C4-2B (cell line): ENCODE data around the gene NRXN3.

Source experiments
- H3K27ac ChIP-seq: fragments of 450-650 bp; 2 replicates; pipeline ENCODE4 v1.5.1; 2017
- ZFX ChIP-seq: fragments of 450-650 bp; IDR thresholded peaks from 2 replicates; pipeline ENCODE4 v1.6.1; 2017
- TF ChIP-seq, protein P1 (sequence below): fragments of 450-650 bp; conservative IDR thresholded peaks from 2 replicates; pipeline ENCODE4 v1.5.1; 2017; ENCODE audit warnings: mild to moderate bottlenecking

The NRXN3 gene

DNA sequence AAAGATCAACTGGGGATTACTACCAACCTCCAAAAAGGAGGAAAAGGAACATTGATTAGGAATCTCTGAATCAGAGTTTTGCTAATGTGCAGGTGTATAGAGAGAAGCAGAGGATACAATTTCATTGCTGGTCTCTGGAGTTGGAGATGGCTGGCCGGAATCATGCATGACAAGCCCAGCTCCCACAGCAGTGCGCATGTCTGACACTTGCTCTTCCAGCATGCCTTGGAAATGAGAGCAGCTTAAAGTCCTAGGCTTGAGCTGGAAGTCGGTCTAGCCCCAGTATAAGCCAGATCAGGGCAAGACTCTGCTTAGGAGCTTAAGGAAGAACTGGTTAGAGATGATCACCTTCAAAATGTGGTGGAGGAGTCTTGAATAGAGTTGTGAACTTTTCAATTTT is 1298.3 kb downstream of the NRXN3 start:
- H3K27ac ChIP-seq, result no peak overlapping the region
- no peak for TF ChIP-seq ZFX
- TF ChIP-seq, protein P1, sequence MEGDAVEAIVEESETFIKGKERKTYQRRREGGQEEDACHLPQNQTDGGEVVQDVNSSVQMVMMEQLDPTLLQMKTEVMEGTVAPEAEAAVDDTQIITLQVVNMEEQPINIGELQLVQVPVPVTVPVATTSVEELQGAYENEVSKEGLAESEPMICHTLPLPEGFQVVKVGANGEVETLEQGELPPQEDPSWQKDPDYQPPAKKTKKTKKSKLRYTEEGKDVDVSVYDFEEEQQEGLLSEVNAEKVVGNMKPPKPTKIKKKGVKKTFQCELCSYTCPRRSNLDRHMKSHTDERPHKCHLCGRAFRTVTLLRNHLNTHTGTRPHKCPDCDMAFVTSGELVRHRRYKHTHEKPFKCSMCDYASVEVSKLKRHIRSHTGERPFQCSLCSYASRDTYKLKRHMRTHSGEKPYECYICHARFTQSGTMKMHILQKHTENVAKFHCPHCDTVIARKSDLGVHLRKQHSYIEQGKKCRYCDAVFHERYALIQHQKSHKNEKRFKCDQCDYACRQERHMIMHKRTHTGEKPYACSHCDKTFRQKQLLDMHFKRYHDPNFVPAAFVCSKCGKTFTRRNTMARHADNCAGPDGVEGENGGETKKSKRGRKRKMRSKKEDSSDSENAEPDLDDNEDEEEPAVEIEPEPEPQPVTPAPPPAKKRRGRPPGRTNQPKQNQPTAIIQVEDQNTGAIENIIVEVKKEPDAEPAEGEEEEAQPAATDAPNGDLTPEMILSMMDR, result no peak

DNA sequence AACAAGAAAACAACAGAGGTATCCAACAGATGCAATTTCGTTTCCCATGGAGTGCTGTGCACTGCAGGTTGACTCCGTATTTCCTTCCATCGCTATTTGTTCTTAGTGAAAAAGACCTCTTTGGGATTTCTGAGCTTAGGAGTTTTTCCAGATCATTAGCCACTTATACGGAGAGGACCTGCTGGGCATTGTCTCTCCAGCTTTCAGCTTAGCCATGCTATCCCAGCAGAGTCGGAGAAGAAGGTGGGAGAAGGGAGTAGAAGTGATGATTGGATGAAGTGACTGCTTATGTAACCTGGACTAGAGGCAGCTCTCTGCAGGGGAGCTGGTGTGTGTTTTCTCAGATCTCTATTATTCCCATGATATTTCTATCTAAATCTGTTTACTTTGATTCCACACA is 1303.5 kb downstream of the NRXN3 start:
- no peak for TF ChIP-seq ZFX
- TF ChIP-seq, protein P1, result no peak
- no peak overlapping the region for H3K27ac ChIP-seq

DNA sequence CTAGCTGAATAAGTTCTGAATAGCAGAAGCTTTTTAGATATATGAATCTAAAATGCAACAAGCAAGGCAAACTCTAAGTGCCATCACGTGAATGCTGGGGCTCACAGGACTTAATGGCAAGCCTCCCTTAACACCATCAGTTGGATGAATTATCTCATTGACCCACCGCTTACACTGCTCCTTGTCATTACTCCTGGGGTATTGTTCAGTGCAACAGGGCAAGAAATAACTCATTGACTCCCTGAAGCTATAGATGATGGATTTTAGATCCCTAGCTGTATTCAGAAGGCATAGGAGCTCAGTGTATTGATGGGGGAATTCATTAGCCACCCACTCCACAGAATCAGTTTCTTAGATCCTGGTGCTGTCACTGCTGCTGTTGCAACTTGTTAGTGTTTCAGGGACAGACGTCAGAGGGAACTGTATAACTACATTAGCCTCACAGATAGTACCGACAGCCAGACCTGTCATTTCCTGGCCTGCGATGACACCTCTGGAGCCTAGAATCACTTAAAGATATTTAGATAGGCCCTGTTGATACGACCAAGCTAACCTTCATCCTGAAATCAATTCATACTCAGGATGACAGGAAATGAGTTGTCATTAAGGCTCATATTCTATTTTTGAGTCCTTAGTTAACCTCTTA is 1305.8 kb downstream of the NRXN3 start:
- TF ChIP-seq, protein P1, result no peak
- TF ChIP-seq ZFX, result no peak
- H3K27ac ChIP-seq, result no peak overlapping the region

DNA sequence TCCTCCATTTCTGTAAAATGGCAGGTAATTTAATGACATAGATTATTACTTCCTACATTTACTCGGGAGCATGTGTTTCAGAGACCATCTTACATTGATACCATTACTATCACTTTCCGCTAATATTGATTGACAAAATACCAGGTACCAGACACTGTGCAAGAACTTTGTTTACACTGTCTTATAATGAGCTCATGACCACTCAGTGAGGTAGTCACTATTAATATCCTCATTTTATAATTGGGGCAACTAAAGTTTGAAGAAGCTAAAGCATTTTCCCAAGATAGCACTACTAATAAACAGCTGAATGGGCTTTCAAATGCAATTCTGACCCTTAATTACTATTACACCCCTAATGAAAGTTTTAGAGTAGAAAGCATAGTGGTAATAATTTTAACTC is 1306.4 kb downstream of the NRXN3 start:
- TF ChIP-seq, protein P1, result no peak
- no peak overlapping the region for H3K27ac ChIP-seq

DNA sequence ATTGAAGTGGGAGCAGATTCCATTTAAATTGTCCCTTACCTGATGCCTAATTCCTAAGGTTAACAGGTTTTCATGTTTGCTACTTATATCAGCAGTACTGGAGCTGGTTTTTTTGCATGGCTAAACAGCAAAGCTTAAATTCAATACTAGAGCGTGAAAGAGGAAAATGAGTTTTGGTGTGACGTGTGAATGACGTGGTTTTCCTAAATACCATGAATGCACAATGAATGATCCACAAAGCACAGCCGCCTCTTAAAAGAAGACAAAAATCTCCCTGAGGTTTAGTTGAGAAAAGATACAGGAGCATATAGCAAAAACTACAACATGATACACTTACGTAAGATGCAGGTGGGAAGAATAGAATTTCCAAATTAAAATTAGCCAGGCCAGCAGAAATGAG is 1310.0 kb downstream of the NRXN3 start:
- TF ChIP-seq ZFX, result no peak
- TF ChIP-seq, protein P1, result no peak
- no peak overlapping the region for H3K27ac ChIP-seq

DNA sequence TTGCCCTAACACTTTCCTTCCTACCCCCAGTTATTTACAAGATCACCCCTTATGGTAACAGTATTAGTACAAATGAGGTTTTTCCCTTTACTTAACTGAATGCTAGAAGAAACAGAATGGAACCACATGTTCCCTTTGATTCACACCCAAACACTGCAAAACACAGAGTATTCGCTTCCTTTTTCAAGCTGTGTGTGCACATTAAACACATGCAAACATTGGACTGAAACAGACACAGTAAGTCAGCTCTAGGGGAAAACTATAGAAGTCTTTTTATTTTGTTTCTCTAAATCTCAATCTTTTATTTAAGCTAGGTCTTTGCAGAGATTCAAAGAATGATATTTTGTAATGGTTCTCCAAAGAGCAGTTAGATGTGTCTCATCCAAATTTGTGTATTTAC is 1312.7 kb downstream of the NRXN3 start:
- no peak overlapping the region for H3K27ac ChIP-seq
- TF ChIP-seq, protein P1, result no peak
- TF ChIP-seq ZFX, result no peak

DNA sequence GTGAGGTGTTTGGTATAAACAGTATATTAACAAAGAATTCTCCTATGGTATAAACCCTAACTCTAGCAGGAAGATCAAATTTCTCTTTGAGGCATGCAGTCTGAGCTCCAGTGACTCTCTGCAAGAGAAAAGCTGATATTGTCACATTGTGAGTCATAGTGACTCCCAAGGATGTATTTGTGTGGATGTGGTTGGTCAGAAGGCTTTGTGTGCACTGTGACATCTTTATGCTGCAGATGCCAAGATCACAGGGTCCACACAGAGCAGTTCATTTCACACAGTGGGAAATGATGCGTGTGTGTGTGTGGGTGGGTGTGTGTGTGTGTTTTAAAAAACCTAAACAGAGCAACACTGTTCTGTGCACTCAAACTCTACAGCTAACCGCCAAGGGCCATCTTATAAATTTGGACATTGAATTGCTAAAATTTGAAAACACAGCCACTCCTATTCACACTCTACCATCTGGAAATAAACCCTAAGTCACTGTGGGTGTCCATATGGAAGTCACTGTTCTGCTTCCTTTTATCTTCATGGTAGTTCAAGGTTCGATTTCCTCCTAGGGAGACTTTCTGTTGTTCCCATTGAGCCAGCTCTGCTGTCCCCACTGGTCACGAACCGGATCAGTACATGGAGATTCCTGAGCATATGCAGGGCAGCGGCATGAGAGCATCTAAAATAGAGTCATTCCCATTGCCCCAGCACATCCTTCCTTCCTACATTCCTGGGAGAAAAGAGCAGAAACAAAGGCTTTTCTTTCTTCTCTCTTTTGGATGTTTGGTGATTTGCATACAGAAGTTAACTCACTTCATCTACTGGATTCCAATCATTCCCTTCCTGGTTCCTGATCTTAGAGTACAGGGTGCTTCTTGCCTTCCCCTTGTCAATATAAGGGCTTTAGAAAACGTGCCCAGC is 1313.6 kb downstream of the NRXN3 start:
- TF ChIP-seq, protein P1, result no peak
- no peak for TF ChIP-seq ZFX
- H3K27ac ChIP-seq, result no peak overlapping the region
